ENCODE data around the gene LRRC70.
"Not testable (repeated sequence)": the region's sequence is repeated elsewhere in the genome, so short reads cannot be mapped to it uniquely, and the experiment has no call there.

Gene LRRC70

GRCh38 chr5:62608529-62609511 lies 30.2 kb downstream of the LRRC70 start:
- no peak for DNase-seq

- DNase-seq, result no peak
These were observed 35.7 kb downstream of the LRRC70 start for GRCh38 chr5:62614355-62614754.

- DNase-seq, result no peak
These were observed 38.1 kb downstream of the LRRC70 start for GRCh38 chr5:62616615-62617277.

- DNase-seq, result no peak
These were observed 39.3 kb downstream of the LRRC70 start for GRCh38 chr5:62617943-62618342.

GRCh38 chr5:62620761-62621160 lies 42.1 kb downstream of the LRRC70 start:
- no peak for DNase-seq

GRCh38 chr5:62621280-62621679 lies 42.7 kb downstream of the LRRC70 start:
- DNase-seq, result no peak

- DNase-seq, result no peak
These were observed 44.7 kb downstream of the LRRC70 start for GRCh38 chr5:62623271-62623670.

GRCh38 chr5:62624436-62624835 lies 45.8 kb downstream of the LRRC70 start:
- DNase-seq, result not testable (repeated sequence)

GRCh38 chr5:62626534-62626933 lies 47.9 kb downstream of the LRRC70 start:
- DNase-seq, result no peak

GRCh38 chr5:62627121-62627520 lies 48.5 kb downstream of the LRRC70 start:
- no peak for DNase-seq

GRCh38 chr5:62627901-62628300 lies 49.3 kb downstream of the LRRC70 start:
- no peak for DNase-seq
